GM10248 (cell line): ENCODE results near the gene PTH2.

Experiments used
- CTCF ChIA-PET: fragments of 300-600 bp; sonication (Branson Sonifier 250); formaldehyde crosslinking; extraction: SDS; loops from one replicate; lab custom pipeline; 2021; ENCODE audit warnings: antibody characterized with exemption; lab: Yijun Ruan, JAX
- POLR2A ChIA-PET: fragments of 350-650 bp; sonication (Branson Sonifier 250); formaldehyde crosslinking; extraction: SDS; loops from one replicate; lab custom pipeline; 2020; ENCODE audit warnings: antibody characterized with exemption; lab: Yijun Ruan, JAX
- DNase-seq: peaks from one replicate; pipeline ENCODE4 v3.0.0; 2012; ENCODE audit errors: extremely low spot score
- TF ChIP-seq, protein P1 (sequence below): IDR thresholded peaks from 2 replicates; pipeline ENCODE4 v1.5.1; 2012; ENCODE audit warnings: mild to moderate bottlenecking, low read depth; ENCODE audit errors: extremely low read depth, missing control alignments, control extremely low read depth

The PTH2 gene

DNA sequence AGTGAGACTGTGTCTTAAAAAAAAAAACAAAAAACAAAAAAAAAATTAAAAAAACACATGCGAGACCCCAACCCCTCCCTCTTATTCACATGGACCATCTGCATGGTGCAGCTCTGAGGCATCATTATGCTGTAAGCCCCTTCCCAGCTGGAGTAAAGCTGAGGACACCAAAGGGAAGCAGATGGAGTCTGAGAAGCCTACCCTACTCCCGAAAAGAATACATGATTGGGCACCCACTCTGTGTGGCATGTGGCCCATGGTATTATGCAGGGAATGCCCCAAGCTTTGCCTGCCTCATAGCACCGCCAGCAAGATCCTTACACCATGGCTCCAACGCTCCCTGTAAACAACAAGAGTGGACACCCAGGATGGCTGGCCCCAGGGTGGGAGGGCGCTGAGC, 4.7 kb downstream of the PTH2 start:
- ChIA-PET POLR2A (no interaction called here), CTCF (interaction anchor here (1.8 to 3.5 kb wide), 4 partner anchors 9 to 27 kb away, joined by 4 to 21 read pairs (median 10); no protein-coding TSS in a partner anchor)
- no peak for DNase-seq
- TF ChIP-seq, protein P1, sequence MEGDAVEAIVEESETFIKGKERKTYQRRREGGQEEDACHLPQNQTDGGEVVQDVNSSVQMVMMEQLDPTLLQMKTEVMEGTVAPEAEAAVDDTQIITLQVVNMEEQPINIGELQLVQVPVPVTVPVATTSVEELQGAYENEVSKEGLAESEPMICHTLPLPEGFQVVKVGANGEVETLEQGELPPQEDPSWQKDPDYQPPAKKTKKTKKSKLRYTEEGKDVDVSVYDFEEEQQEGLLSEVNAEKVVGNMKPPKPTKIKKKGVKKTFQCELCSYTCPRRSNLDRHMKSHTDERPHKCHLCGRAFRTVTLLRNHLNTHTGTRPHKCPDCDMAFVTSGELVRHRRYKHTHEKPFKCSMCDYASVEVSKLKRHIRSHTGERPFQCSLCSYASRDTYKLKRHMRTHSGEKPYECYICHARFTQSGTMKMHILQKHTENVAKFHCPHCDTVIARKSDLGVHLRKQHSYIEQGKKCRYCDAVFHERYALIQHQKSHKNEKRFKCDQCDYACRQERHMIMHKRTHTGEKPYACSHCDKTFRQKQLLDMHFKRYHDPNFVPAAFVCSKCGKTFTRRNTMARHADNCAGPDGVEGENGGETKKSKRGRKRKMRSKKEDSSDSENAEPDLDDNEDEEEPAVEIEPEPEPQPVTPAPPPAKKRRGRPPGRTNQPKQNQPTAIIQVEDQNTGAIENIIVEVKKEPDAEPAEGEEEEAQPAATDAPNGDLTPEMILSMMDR: no peak

- POLR2A ChIA-PET: no interaction called here
- CTCF ChIA-PET: interaction anchor here (1.1 to 2.6 kb wide), 6 partner anchors 10 to 59 kb away, joined by 3 to 11 read pairs (median 4); no protein-coding TSS in a partner anchor
- TF ChIP-seq, protein P1: no peak
- no peak for DNase-seq
Measured at GRCh38 chr19:49417088-49417487, 6.2 kb downstream of the PTH2 start.

GRCh38 chr19:49415810-49416200, 7.4 kb downstream of the PTH2 start:
- ChIA-PET POLR2A (no interaction called here), CTCF (interaction anchor here (0.9 to 1.2 kb wide), 5 partner anchors 12 to 115 kb away, joined by 3 to 4 read pairs (median 3); no protein-coding TSS in a partner anchor)
- no peak for DNase-seq
- TF ChIP-seq, protein P1: no peak

- POLR2A ChIA-PET: no interaction called here
- peak; percentile 79 for DNase-seq
Measured at GRCh38 chr19:49415102-49415809, 8.0 kb downstream of the PTH2 start.

GRCh38 chr19:49414256-49414655, 9.0 kb downstream of the PTH2 start:
- CTCF ChIA-PET: interaction anchor here (1.2 to 2.0 kb wide), 2 partner anchors 23 to 28 kb away, joined by 3 to 14 read pairs; no protein-coding TSS in a partner anchor
- TF ChIP-seq, protein P1: no peak
- no peak for DNase-seq
- POLR2A ChIA-PET: no interaction called here

More at GRCh38 chr19:49415102-49415809, 8.0 kb downstream of the PTH2 start:
- CTCF ChIA-PET: interaction anchor here (0.9 to 2.0 kb wide), 5 partner anchors 22 to 114 kb away, joined by 3 to 14 read pairs (median 3); no protein-coding TSS in a partner anchor
- TF ChIP-seq, protein P1: no peak

DNA sequence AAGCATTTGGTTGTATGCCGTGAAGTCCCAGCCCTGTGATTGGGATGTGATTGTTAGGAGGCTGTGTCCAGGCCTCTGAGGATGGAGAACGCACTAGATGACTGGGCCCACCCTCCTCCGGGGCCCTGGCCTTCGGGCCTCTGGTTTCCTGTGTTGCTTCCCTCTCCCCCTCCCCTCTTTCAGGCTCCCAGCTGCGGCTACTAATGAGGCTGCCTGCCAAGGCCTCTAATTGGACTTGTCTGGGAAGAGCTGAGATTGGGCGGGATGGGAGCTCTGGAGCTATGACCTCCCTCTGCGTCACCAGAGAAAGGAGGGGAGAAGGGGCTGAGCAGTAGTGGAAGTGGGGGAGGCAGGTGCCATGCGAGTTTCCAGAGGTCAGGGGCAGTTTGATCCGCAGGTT, 9.9 kb downstream of the PTH2 start:
- POLR2A ChIA-PET: no interaction called here
- DNase-seq: no peak
- TF ChIP-seq, protein P1: no peak
- CTCF ChIA-PET: interaction anchor here (1.0 to 2.0 kb wide), 3 partner anchors 17 to 112 kb away, joined by 3 to 14 read pairs (median 3); no protein-coding TSS in a partner anchor
